HG02588 (cell line): ENCODE results near the gene C16orf96.

Experiments
- ATAC-seq: cut with Tn5 transposase; IDR thresholded peaks from one replicate; pipeline ENCODE4 v1.9.1; 2021; ENCODE audit warnings: mild to moderate bottlenecking, moderate library complexity; ENCODE audit not compliant: unreplicated experiment

Gene C16orf96

GRCh38 chr16:4641306-4641687 lies 85.2 kb downstream of the C16orf96 start:
- ATAC-seq = no peak

GRCh38 chr16:4641895-4642294 lies 85.8 kb downstream of the C16orf96 start:
- no peak for ATAC-seq

GRCh38 chr16:4646773-4647643 lies 90.9 kb downstream of the C16orf96 start:
- ATAC-seq = no peak

- ATAC-seq = no peak
These were observed 91.5 kb downstream of the C16orf96 start for GRCh38 chr16:4647644-4647980.

- ATAC-seq = no peak
These were observed 92.8 kb downstream of the C16orf96 start for GRCh38 chr16:4648917-4649316.

GRCh38 chr16:4649744-4650442 lies 93.8 kb downstream of the C16orf96 start:
- ATAC-seq = no peak
